GM18873 (cell line): ENCODE results near the gene HTR5A.

Experiments
- ATAC-seq: cut with Tn5 transposase; IDR thresholded peaks from one replicate; pipeline ENCODE4 v1.9.1; 2021; ENCODE audit warnings: mild to moderate bottlenecking, moderate library complexity, moderate number of reproducible peaks; ENCODE audit not compliant: unreplicated experiment, low FRiP score

Gene HTR5A

DNA sequence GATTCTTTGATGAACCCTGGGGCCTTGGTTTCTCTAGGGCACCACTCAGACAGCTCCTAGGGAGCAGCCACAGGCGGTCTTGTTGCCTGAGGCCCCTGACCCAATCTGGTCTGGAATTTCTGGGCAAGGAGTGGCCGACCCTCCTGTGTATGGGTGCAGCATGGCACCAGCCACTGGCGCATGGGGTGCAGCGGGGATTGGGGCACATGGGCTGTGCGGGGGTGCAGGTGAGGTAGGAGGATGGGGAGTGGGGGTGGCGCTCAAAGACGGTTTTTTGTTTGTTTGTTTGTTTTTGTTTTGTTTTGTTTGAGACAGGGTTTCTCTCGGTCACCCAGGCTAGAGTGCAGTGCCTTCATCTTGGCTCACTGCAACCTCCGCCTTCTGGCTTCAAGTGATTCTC, 62.3 kb downstream of the HTR5A start:
- no peak for ATAC-seq

DNA sequence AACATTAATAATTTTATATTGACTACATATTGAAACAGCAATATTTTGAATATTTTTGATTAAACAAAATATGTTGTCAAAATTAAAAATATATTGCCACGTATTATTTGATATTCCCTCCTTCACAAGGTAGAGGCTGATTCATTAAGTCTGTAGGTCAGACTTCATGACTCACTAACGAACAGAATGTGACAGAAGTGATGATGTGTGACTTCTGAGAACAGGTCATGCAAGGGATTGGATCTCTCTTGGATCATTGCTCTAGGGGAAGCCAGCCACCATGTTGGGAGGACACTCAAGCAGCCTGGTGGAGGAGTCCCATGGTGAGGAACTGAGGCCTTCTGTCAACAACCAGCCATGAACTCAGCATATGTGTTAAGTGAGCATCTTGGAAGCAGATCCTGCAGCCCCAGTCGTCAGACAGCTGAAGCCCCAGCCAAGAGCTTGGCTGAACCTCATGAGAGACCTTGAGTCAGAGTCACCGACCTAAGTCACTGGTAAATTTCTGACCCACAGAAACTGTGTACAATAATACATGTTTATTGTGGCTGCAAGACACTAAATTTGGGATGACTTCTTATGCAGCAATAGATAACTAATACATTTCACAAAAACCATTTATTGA, 66.6 kb downstream of the HTR5A start:
- ATAC-seq = no peak
